Cardiac fibroblast (primary cell): ENCODE measurements around the gene TJP3.

ENCODE experiments used
- DNase-seq, 2 donors: peaks; one replicate each; pipeline versions ENCODE4 v3.0.0 to v3.0.0-alpha.2; 2010; ENCODE audit warnings: low read depth in 2 of 2
- H3K4me3 ChIP-seq, 2 donors: replicated peaks in 1 of 2; 1 replicate in 1 of 2; 2 replicates in 1 of 2; pipeline ENCODE4 v1.5.1; 2011; ENCODE audit warnings: low read depth in 2 of 2, low read length in 2 of 2, mild to moderate bottlenecking in 2 of 2, moderate library complexity in 1 of 2
- TF ChIP-seq, protein P1 (sequence below): IDR thresholded peaks from one replicate; pipeline ENCODE4 v1.5.1; 2011; ENCODE audit warnings: low read depth, mild to moderate bottlenecking, low read length, inconsistent platforms

Gene TJP3

DNA sequence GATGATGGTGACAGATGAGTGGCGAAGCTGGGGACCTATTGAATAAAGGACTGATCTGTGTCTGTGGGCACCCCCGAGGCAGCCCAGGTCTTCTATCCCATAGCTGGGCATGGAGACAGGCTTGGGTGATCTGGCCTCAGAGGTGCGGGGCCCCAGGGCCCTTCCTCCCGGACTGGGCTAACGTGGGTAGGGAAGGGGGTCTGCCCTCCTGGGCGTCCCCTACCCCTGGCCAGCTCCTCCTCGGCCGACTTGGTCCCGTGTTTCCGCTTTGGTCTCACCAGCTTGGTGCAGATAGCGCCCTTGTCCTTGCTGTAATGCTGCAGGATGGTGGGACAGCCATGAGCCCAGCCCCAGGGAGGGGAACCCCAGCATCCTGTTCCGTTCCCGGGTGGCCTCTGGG is 74.7 kb downstream of the TJP3 start:
- DNase-seq: no peak
- TF ChIP-seq, protein P1, sequence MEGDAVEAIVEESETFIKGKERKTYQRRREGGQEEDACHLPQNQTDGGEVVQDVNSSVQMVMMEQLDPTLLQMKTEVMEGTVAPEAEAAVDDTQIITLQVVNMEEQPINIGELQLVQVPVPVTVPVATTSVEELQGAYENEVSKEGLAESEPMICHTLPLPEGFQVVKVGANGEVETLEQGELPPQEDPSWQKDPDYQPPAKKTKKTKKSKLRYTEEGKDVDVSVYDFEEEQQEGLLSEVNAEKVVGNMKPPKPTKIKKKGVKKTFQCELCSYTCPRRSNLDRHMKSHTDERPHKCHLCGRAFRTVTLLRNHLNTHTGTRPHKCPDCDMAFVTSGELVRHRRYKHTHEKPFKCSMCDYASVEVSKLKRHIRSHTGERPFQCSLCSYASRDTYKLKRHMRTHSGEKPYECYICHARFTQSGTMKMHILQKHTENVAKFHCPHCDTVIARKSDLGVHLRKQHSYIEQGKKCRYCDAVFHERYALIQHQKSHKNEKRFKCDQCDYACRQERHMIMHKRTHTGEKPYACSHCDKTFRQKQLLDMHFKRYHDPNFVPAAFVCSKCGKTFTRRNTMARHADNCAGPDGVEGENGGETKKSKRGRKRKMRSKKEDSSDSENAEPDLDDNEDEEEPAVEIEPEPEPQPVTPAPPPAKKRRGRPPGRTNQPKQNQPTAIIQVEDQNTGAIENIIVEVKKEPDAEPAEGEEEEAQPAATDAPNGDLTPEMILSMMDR: no peak
- H3K4me3 ChIP-seq: no peak overlapping the region

DNA sequence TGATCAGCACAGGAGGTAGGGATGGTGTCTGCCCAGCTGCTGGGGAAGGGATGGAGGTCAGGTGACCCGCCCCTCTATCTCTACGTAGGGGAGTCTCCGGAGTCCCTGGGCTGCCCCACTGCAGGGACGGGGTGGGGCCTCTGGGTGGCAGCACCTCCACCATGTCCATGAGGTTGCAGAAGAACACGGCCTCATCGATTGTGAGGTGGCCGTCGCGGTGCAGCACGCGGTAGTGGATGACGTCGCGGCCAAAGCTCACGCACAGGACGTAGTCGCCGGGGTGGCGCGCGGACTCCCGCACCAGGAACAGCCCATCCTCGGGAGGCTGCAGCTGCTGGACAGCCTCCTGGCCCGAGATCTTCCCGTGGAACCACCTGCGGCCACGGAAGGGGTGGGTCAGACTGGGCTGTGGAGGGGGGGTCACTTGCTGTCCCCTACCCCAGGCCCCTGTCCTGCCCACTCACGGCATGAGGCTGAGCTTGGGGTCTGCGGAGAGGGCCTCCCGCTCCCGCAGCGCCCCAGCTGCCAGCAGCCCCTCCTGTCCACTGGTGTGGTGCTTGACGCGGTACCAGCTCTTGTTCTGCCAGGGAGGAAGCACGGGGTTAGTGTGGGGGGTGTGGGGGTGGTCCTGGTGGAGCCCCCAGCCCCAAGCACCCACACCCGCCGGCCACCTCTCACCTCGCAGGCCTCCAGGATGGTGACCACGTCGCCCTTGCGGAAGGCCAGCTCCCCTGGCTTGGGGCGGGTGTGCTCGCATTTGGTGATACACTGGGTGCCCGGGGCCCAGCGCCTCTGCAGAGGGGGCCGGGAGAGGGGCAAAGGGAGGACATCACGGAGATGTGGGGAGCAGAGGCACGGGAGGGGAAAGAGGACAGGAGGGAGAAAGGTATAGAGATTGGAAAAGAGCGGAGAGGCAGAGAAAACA is 75.7 kb downstream of the TJP3 start:
- no peak for DNase-seq
- TF ChIP-seq, protein P1: peak; percentile 27
- H3K4me3 ChIP-seq: no peak overlapping the region

DNA sequence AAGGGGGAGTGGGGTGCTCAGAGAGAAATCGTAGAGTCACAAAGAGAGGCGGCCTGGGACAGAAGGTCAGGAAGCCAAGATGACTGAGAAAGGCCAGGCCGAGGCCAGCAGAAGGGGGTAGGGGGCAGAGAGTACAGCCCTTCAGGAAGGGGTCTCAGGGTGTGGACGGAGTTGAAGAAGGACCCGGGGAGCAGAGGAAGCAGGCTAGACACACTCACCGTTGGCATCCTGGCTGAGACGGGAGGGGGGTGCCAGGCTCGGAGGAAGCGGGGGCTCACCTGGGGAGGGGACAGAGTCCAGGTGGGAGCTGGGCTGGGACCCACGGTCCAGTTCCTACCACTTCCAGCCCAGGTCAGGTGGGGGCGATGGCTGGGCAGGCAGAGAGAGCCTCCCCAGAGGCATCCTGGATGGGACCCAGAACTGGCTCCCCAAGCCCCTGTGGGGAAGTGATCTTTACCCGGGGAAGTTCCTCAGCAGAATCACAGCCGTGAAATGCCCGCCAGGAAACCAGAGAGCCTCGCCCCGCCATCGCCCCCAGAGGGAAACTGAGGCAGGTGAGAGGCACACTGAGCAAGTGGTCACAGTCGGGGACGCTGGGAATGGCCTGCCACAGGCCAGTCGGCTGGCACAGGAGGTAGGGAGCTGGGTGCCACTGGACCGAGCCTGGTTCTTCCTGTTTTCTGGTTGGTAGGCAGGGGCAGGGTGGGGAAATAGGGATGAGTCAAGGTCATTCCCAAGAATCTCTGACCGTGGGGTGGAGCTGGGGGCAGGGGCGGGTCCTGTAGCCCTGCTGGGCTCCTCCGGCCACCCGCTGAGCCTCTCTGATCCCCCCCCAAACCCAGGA is 76.6 kb downstream of the TJP3 start:
- no peak for DNase-seq
- TF ChIP-seq, protein P1: no peak
- no peak overlapping the region for H3K4me3 ChIP-seq

DNA sequence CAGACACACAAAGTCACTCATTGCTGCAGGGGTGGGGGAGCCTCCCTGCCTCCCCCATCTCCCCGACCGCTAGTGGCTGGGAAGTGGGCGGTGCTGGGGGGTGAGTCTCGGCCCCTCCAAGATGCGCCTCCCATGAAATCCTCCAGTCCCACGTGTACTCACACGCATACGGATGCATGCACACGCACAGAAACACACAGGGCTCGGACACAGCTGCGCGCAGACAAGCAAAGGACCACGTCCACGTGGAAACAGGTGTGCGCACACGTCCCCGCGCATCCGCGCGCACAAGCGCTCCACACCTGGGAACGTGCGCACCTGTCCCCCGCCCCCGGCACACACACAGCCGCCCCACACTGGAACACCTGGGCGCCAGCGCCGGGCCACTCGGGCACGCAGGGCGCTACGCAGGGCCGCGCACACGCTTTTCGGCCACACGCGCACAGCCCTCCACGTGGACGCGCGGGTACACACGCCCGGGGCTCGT is 77.3 kb downstream of the TJP3 start:
- TF ChIP-seq, protein P1: no peak
- H3K4me3 ChIP-seq: no peak overlapping the region
- no peak for DNase-seq

DNA sequence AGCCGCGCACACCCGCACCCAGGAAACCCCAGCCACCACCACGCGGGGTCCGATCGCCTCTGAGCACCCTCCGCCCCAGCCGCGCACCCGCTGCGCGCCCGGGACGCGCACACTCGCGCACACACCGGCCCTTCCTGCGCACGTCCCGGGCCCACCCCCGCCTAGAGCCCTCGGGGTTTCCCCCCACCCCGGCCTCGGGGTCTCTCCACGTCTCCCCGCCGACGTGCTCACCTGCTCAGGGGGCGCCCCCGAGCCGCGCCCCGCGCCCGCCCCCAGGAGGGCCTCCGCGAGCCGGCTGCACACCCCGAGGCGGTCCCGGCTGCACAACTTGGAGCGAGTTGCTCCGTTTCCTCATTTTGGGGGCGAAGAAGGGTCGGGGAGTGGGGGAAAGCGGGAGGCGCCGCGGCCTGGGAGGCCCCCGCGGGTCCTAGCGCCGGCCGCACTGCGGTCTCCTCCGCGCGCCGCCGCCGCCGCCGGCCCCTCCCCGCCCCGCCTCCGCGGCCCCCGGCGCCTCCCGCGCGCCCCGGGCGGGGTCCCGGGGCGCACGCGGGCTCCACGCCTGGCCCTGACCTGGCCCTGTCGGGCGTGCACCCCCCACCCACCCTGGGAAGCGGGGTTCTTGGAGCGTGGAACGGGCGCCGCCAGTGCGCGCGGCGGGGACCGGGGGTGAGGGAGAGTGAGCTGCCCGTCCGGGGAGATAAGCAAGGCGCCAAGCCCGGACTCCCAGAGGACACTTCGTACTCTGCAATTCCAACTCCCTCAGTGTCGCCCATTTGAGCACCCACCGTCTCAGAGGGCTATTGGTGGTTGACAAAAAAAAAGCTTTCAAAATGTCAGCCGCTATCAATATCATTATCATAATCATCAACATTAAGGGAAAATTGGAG is 78.0 kb downstream of the TJP3 start, which contains the start of gene MATK:
TSS of gene MATK (minus strand) at position 444 of the 887 bp plus-strand sequence. CDS start 1,246 bp downstream, outside the sequence.
- no peak within 1 kb of the TSS for H3K4me3 ChIP-seq
- TF ChIP-seq, protein P1: no peak
- DNase-seq: no peak
